ENCODE data around the gene LTC4S.

Gene LTC4S

GRCh38 chr5:179766726-179767455, 26.9 kb upstream of the LTC4S start:
- H3K79me2 ChIP-seq (ENCODE audit: control insufficient read depth, insufficient read depth, low read length), result peaks cover 26% of the 10 kb centered on the region
- H3K4me1 ChIP-seq (ENCODE audit: control insufficient read depth, low read depth, low read length), result no peaks in the 10 kb centered on the region
- H2BK15ac ChIP-seq (replicated peaks; ENCODE audit: low read depth), result no peak overlapping the region
- H3K18ac ChIP-seq (ENCODE audit: low read length), result peak overlapping the region; percentile 20
- H2AK5ac ChIP-seq (ENCODE audit: low read length), result no peak overlapping the region
- no peak overlapping the region for H3K23ac ChIP-seq (ENCODE audit: low read length)
- no CpG with 5 or more reads among the region's 12 CpGs for WGBS (ENCODE audit: extremely low coverage, insufficient coverage, low lambda C conversion rate)
- H2BK5ac ChIP-seq (ENCODE audit: low read length), result no peak overlapping the region
- no peak overlapping the region for H3K4ac ChIP-seq (ENCODE audit: low read depth, low read length)
- peaks cover 20% of the 10 kb centered on the region for H3K79me1 ChIP-seq (ENCODE audit: low read length)
- H3K27ac ChIP-seq (ENCODE audit: low read depth, low read length), result no peak overlapping the region
- H2BK120ac ChIP-seq (ENCODE audit: low read depth, low read length), result no peak overlapping the region
- no peak overlapping the region for H3K4me2 ChIP-seq (ENCODE audit: low read length)
- no peak overlapping the region for H3K9ac ChIP-seq (ENCODE audit: low read length)
- no peak for DNase-seq
- H3K27me3 ChIP-seq (ENCODE audit: insufficient read depth, low read length, poor library complexity), result no peaks in the 10 kb centered on the region
- no peak overlapping the region for H4K8ac ChIP-seq (ENCODE audit: low read depth, low read length)
- no peak overlapping the region for H3K4me3 ChIP-seq (ENCODE audit: low read length)
- peaks cover 18% of the 10 kb centered on the region for H3K36me3 ChIP-seq (ENCODE audit: control insufficient read depth, insufficient read depth, low read length)
- H3K56ac ChIP-seq (ENCODE audit: low read length), result no peak overlapping the region
- no peak overlapping the region for H4K5ac ChIP-seq (ENCODE audit: low read length)

- Histone ChIP-seq H2BK120ac (ENCODE audit: low read depth, low read length) (no peak overlapping the region), H3K23ac (ENCODE audit: low read length) (no peak overlapping the region), H3K4me2 (ENCODE audit: low read length) (no peak overlapping the region), H3K18ac (ENCODE audit: low read length) (no peak overlapping the region), H3K36me3 (ENCODE audit: control insufficient read depth, insufficient read depth, low read length) (peaks cover 18% of the 10 kb centered on the region), H4K5ac (ENCODE audit: low read length) (no peak overlapping the region), H3K4me1 (ENCODE audit: control insufficient read depth, low read depth, low read length) (no peaks in the 10 kb centered on the region), H3K9ac (ENCODE audit: low read length) (no peak overlapping the region), H3K56ac (ENCODE audit: low read length) (no peak overlapping the region), H2BK5ac (ENCODE audit: low read length) (no peak overlapping the region), H3K27ac (ENCODE audit: low read depth, low read length) (no peak overlapping the region), H2AK5ac (ENCODE audit: low read length) (no peak overlapping the region), H3K4me3 (ENCODE audit: low read length) (no peak overlapping the region), H4K8ac (ENCODE audit: low read depth, low read length) (no peak overlapping the region), H2BK15ac (replicated peaks; ENCODE audit: low read depth) (no peak overlapping the region), H3K27me3 (ENCODE audit: insufficient read depth, low read length, poor library complexity) (no peaks in the 10 kb centered on the region), H3K79me1 (ENCODE audit: low read length) (peaks cover 20% of the 10 kb centered on the region), H3K79me2 (ENCODE audit: control insufficient read depth, insufficient read depth, low read length) (peaks cover 24% of the 10 kb centered on the region), H3K4ac (ENCODE audit: low read depth, low read length) (no peak overlapping the region)
- DNase-seq, result peak; percentile 50
- no CpG with 5 or more reads among the region's 9 CpGs for WGBS (ENCODE audit: extremely low coverage, insufficient coverage, low lambda C conversion rate)
Observed at GRCh38 chr5:179767496-179768100, 26.2 kb upstream of the LTC4S start.

- no CpG with 5 or more reads among the region's 18 CpGs for WGBS (ENCODE audit: extremely low coverage, insufficient coverage, low lambda C conversion rate)
- Histone ChIP-seq H2BK5ac (ENCODE audit: low read length) (no peak overlapping the region), H3K4ac (ENCODE audit: low read depth, low read length) (no peak overlapping the region), H3K4me3 (ENCODE audit: low read length) (no peak overlapping the region), H2AK5ac (ENCODE audit: low read length) (no peak overlapping the region), H3K79me2 (ENCODE audit: control insufficient read depth, insufficient read depth, low read length) (peaks cover 22% of the 10 kb centered on the region), H2BK15ac (replicated peaks; ENCODE audit: low read depth) (no peak overlapping the region), H3K27ac (ENCODE audit: low read depth, low read length) (no peak overlapping the region), H4K5ac (ENCODE audit: low read length) (no peak overlapping the region), H3K27me3 (ENCODE audit: insufficient read depth, low read length, poor library complexity) (no peaks in the 10 kb centered on the region), H3K79me1 (ENCODE audit: low read length) (peaks cover 19% of the 10 kb centered on the region), H3K4me1 (ENCODE audit: control insufficient read depth, low read depth, low read length) (no peaks in the 10 kb centered on the region), H3K18ac (ENCODE audit: low read length) (no peak overlapping the region), H3K36me3 (ENCODE audit: control insufficient read depth, insufficient read depth, low read length) (peaks cover 18% of the 10 kb centered on the region), H2BK120ac (ENCODE audit: low read depth, low read length) (no peak overlapping the region), H4K8ac (ENCODE audit: low read depth, low read length) (no peak overlapping the region), H3K56ac (ENCODE audit: low read length) (no peak overlapping the region), H3K23ac (ENCODE audit: low read length) (no peak overlapping the region), H3K4me2 (ENCODE audit: low read length) (no peak overlapping the region), H3K9ac (ENCODE audit: low read length) (no peak overlapping the region)
- peak; percentile 75 for DNase-seq
Observed at GRCh38 chr5:179768326-179769085, 25.3 kb upstream of the LTC4S start.

- no peak overlapping the region for H2AK5ac ChIP-seq (ENCODE audit: low read length)
- H3K27me3 ChIP-seq (ENCODE audit: insufficient read depth, low read length, poor library complexity), result no peaks in the 10 kb centered on the region
- no peak for DNase-seq
- H3K4me2 ChIP-seq (ENCODE audit: low read length), result no peak overlapping the region
- no peak overlapping the region for H3K56ac ChIP-seq (ENCODE audit: low read length)
- no CpG with 5 or more reads among the region's 6 CpGs for WGBS (ENCODE audit: extremely low coverage, insufficient coverage, low lambda C conversion rate)
- no peak overlapping the region for H3K27ac ChIP-seq (ENCODE audit: low read depth, low read length)
- H3K79me1 ChIP-seq (ENCODE audit: low read length), result peaks cover 13% of the 10 kb centered on the region
- H3K4me3 ChIP-seq (ENCODE audit: low read length), result no peak overlapping the region
- H3K4me1 ChIP-seq (ENCODE audit: control insufficient read depth, low read depth, low read length), result no peaks in the 10 kb centered on the region
- no peak overlapping the region for H3K9ac ChIP-seq (ENCODE audit: low read length)
- no peak overlapping the region for H4K5ac ChIP-seq (ENCODE audit: low read length)
- H2BK120ac ChIP-seq (ENCODE audit: low read depth, low read length), result no peak overlapping the region
- H3K4ac ChIP-seq (ENCODE audit: low read depth, low read length), result no peak overlapping the region
- no peak overlapping the region for H3K23ac ChIP-seq (ENCODE audit: low read length)
- H3K36me3 ChIP-seq (ENCODE audit: control insufficient read depth, insufficient read depth, low read length), result peaks cover 22% of the 10 kb centered on the region
- H4K8ac ChIP-seq (ENCODE audit: low read depth, low read length), result no peak overlapping the region
- H3K18ac ChIP-seq (ENCODE audit: low read length), result no peak overlapping the region
- peaks cover 15% of the 10 kb centered on the region for H3K79me2 ChIP-seq (ENCODE audit: control insufficient read depth, insufficient read depth, low read length)
- no peak overlapping the region for H2BK15ac ChIP-seq (replicated peaks; ENCODE audit: low read depth)
- no peak overlapping the region for H2BK5ac ChIP-seq (ENCODE audit: low read length)
Observed at GRCh38 chr5:179769271-179769670, 24.5 kb upstream of the LTC4S start.

- Histone ChIP-seq H3K36me3 (ENCODE audit: control insufficient read depth, insufficient read depth, low read length) (peaks cover 22% of the 10 kb centered on the region), H2AK5ac (ENCODE audit: low read length) (no peak overlapping the region), H3K9ac (ENCODE audit: low read length) (no peak overlapping the region), H2BK120ac (ENCODE audit: low read depth, low read length) (no peak overlapping the region), H3K79me1 (ENCODE audit: low read length) (peaks cover 13% of the 10 kb centered on the region), H4K8ac (ENCODE audit: low read depth, low read length) (no peak overlapping the region), H2BK5ac (ENCODE audit: low read length) (no peak overlapping the region), H3K4me3 (ENCODE audit: low read length) (no peak overlapping the region), H3K56ac (ENCODE audit: low read length) (no peak overlapping the region), H3K18ac (ENCODE audit: low read length) (no peak overlapping the region), H3K4ac (ENCODE audit: low read depth, low read length) (no peak overlapping the region), H3K27ac (ENCODE audit: low read depth, low read length) (no peak overlapping the region), H3K4me2 (ENCODE audit: low read length) (no peak overlapping the region), H4K5ac (ENCODE audit: low read length) (no peak overlapping the region), H3K79me2 (ENCODE audit: control insufficient read depth, insufficient read depth, low read length) (peaks cover 15% of the 10 kb centered on the region), H3K23ac (ENCODE audit: low read length) (no peak overlapping the region), H3K27me3 (ENCODE audit: insufficient read depth, low read length, poor library complexity) (no peaks in the 10 kb centered on the region), H2BK15ac (replicated peaks; ENCODE audit: low read depth) (no peak overlapping the region), H3K4me1 (ENCODE audit: control insufficient read depth, low read depth, low read length) (no peaks in the 10 kb centered on the region)
- DNase-seq, result no peak
- no CpG with 5 or more reads among the region's 5 CpGs for WGBS (ENCODE audit: extremely low coverage, insufficient coverage, low lambda C conversion rate)
Observed at GRCh38 chr5:179769796-179770195, 24.0 kb upstream of the LTC4S start.

Measured in mesendoderm (in vitro differentiated cells).